IMR-90 (cell line): ENCODE measurements around the gene SLX9. TPM values are rescaled to one million over a fixed set of nuclear protein-coding genes. Genes with fewer than 3 reads are reported as not detected.

Experiments
- ATAC-seq: fragments of 200-7000 bp; cut with Tn5 transposase; 2 replicates; pipeline ENCODE4 v1.9.1; 2020; ENCODE audit warnings: low read depth, mild to moderate bottlenecking, moderate library complexity
- BruUV-seq: library from RNA; stranded (reverse); fragments of 400-500 nt; replicated peaks from 2 replicates; lab custom pipeline; 2021; lab: Mats Ljungman, UMichigan
- CTCF ChIA-PET: fragments of 300-600 bp; formaldehyde crosslinking; extraction: SDS; loops from one replicate; lab custom pipeline; 2021; ENCODE audit warnings: antibody characterized with exemption; lab: Yijun Ruan, JAX
- POLR2A ChIA-PET: fragments of 300-600 bp; sonication (Branson Sonifier 250); formaldehyde crosslinking; loops from one replicate; lab custom pipeline; 2022; ENCODE audit warnings: antibody characterized with exemption; ENCODE audit not compliant: unreplicated experiment; lab: Charles Lee
- DNase-seq: peaks from one replicate; pipeline ENCODE4 v3.0.0; 2013
- H2AFZ ChIP-seq: replicated peaks from 2 replicates; pipeline ENCODE3; 2013; ENCODE audit warnings: low read length, mild to moderate bottlenecking; ENCODE audit not compliant: poor library complexity
- H2AK5ac ChIP-seq: 2 replicates; pipeline ENCODE4 v1.6.1; 2013; ENCODE audit warnings: low read depth, low read length, inconsistent platforms
- H2AK9ac ChIP-seq: replicated peaks from 2 replicates; pipeline ENCODE3; 2013; ENCODE audit warnings: mild to moderate bottlenecking, low read depth, low read length, moderate library complexity; ENCODE audit not compliant: poor library complexity
- H2BK120ac ChIP-seq: 2 replicates; pipeline ENCODE4 v1.6.1; 2013; ENCODE audit warnings: low read depth, low read length, inconsistent platforms
- H2BK15ac ChIP-seq: 3 replicates; pipeline ENCODE4 v1.6.1; 2013; ENCODE audit warnings: low read depth, low read length, inconsistent platforms
- H2BK20ac ChIP-seq: 2 replicates; pipeline ENCODE4 v1.6.1; 2013; ENCODE audit warnings: low read depth, mild to moderate bottlenecking, inconsistent platforms, low read length, moderate library complexity
- H2BK5ac ChIP-seq: 2 replicates; pipeline ENCODE4 v1.6.1; 2013; ENCODE audit warnings: mild to moderate bottlenecking, low read depth, low read length, inconsistent platforms; ENCODE audit not compliant: poor library complexity, severe bottlenecking
- H3K14ac ChIP-seq: replicated peaks from 2 replicates; pipeline ENCODE4 v1.6.1; 2013; ENCODE audit warnings: low read depth, low read length, inconsistent platforms
- H3K18ac ChIP-seq: 2 replicates; pipeline ENCODE4 v1.6.1; 2013; ENCODE audit warnings: low read depth, low read length, control low read depth
- H3K23ac ChIP-seq: 2 replicates; pipeline ENCODE4 v1.6.1; 2013; ENCODE audit warnings: low read depth, low read length, inconsistent platforms
- H3K27ac ChIP-seq: 2 replicates; pipeline ENCODE4 v1.5.1; 2013; ENCODE audit warnings: mild to moderate bottlenecking, control low read depth, low read length; ENCODE audit not compliant: insufficient read depth
- H3K27me3 ChIP-seq: 2 replicates; pipeline ENCODE4 v1.6.1; 2013; ENCODE audit warnings: low read length; ENCODE audit not compliant: control insufficient read depth, insufficient read depth
- H3K36me3 ChIP-seq: 2 replicates; pipeline ENCODE4 v1.6.1; 2013; ENCODE audit warnings: low read length, mixed read lengths; ENCODE audit not compliant: control insufficient read depth, insufficient read depth
- H3K4ac ChIP-seq: 2 replicates; pipeline ENCODE4 v1.6.1; 2013; ENCODE audit warnings: low read depth, low read length, inconsistent platforms
- H3K4me1 ChIP-seq: 2 replicates; pipeline ENCODE4 v1.6.1; 2013; ENCODE audit warnings: low read length, mixed read lengths; ENCODE audit not compliant: control insufficient read depth, insufficient read depth
- H3K4me2 ChIP-seq: 2 replicates; pipeline ENCODE4 v1.6.1; 2013; ENCODE audit warnings: low read depth, mild to moderate bottlenecking, control low read depth, low read length, moderate library complexity
- H3K4me3 ChIP-seq: 2 replicates; pipeline ENCODE4 v1.5.1; 2013; ENCODE audit warnings: low read depth, mild to moderate bottlenecking, control low read depth, low read length, moderate library complexity; ENCODE audit not compliant: insufficient read depth
- H3K56ac ChIP-seq: 2 replicates; pipeline ENCODE4 v1.6.1; 2013; ENCODE audit warnings: low read length, inconsistent platforms; ENCODE audit not compliant: insufficient read depth; ENCODE audit errors: extremely low read depth
- H3K79me1 ChIP-seq, 2 experiments: 2 replicates each; pipeline ENCODE4 v1.6.1; 2013; ENCODE audit warnings: low read length in 2 of 2, inconsistent platforms in 1 of 2, low read depth in 1 of 2
- H3K9ac ChIP-seq: 2 replicates; pipeline ENCODE4 v1.6.1; 2013; ENCODE audit warnings: low read depth, low read length, control low read depth
- H3K9me1 ChIP-seq: 2 replicates; pipeline ENCODE4 v1.6.1; 2013; ENCODE audit warnings: low read length, inconsistent platforms; ENCODE audit not compliant: insufficient read depth
- H3K9me3 ChIP-seq: 2 replicates; pipeline ENCODE4 v1.6.1; 2013; ENCODE audit warnings: low read length; ENCODE audit not compliant: control insufficient read depth, insufficient read depth
- H4K20me1 ChIP-seq: 2 replicates; pipeline ENCODE4 v1.6.1; 2013; ENCODE audit warnings: low read length, inconsistent platforms; ENCODE audit not compliant: insufficient read depth
- H4K5ac ChIP-seq: 2 replicates; pipeline ENCODE4 v1.6.1; 2013; ENCODE audit warnings: mild to moderate bottlenecking, low read depth, low read length, control low read depth
- H4K8ac ChIP-seq, 2 experiments: 2 replicates each; pipeline ENCODE4 v1.6.1; 2013; ENCODE audit warnings: low read depth in 2 of 2, low read length in 2 of 2, control low read depth in 1 of 2, inconsistent platforms in 1 of 2
- H4K91ac ChIP-seq: 2 replicates; pipeline ENCODE4 v1.6.1; 2013; ENCODE audit warnings: low read depth, low read length, inconsistent platforms; ENCODE audit not compliant: insufficient read depth
- CHD1 ChIP-seq: IDR thresholded peaks from 2 replicates; pipeline ENCODE4 v1.6.1; 2012; ENCODE audit warnings: low read depth, low read length, improper control_type of control experiment
- FOS ChIP-seq: fragments of 150-350 bp; IDR thresholded peaks from 2 replicates; pipeline ENCODE4 v1.6.1; 2016; ENCODE audit warnings: low read depth, low read length
- MAFK ChIP-seq: IDR thresholded peaks from 2 replicates; pipeline ENCODE4 v1.6.1; 2012; ENCODE audit warnings: low read depth, low read length, improper control_type of control experiment
- MAZ ChIP-seq: IDR thresholded peaks from 2 replicates; pipeline ENCODE4 v1.6.1; 2012; ENCODE audit warnings: low read depth, mild to moderate bottlenecking, low read length, improper control_type of control experiment, moderate library complexity, borderline replicate concordance
- MXI1 ChIP-seq: IDR thresholded peaks from 2 replicates; pipeline ENCODE4 v1.6.1; 2012; ENCODE audit warnings: low read depth, mild to moderate bottlenecking, low read length, moderate library complexity, borderline replicate concordance
- NFE2L2 ChIP-seq: fragments of 150-350 bp; IDR thresholded peaks from 2 replicates; pipeline ENCODE4 v1.6.1; 2016; ENCODE audit warnings: low read depth, mild to moderate bottlenecking, low read length
- RFX5 ChIP-seq: IDR thresholded peaks from 2 replicates; pipeline ENCODE4 v1.8.0; 2012; ENCODE audit warnings: low read depth, mild to moderate bottlenecking, low read length, moderate library complexity
- SMC3 ChIP-seq: fragments of 150-350 bp; IDR thresholded peaks from 2 replicates; pipeline ENCODE4 v1.6.1; 2016; ENCODE audit warnings: low read depth, mild to moderate bottlenecking, antibody characterized with exemption, low read length, moderate library complexity
- WGBS, 2 experiments: methylation state at CpG; one replicate each; pipeline versions ENCODE4 v1.1.5 to v1.1.7; 2013; ENCODE audit warnings: missing lambda C conversion rate in 2 of 2; ENCODE audit not compliant: insufficient read length in 1 of 2; ENCODE audit errors: extremely low coverage in 2 of 2; 5-methylcytosine and 5-hydroxymethylcytosine counted together
- dilution Hi-C: fragments of 300-500 bp; cut with HindIII; formaldehyde crosslinking; loops from one replicate; pipeline ENCODE4 v1.14.3; 2018; ENCODE audit warnings: low sequenced_read_pairs; ENCODE audit not compliant: unreplicated experiment
- in situ Hi-C: fragments of 300-500 bp; cut with MboI; formaldehyde crosslinking; loops from 3 replicates; pipeline ENCODE4 v1.14.3; 2019; ENCODE audit warnings: low sequenced_read_pairs, inconsistent platforms, mixed read lengths
- intact Hi-C: fragments of 100-400 bp; cut with micrococcal nuclease; formaldehyde crosslinking; loops from 2 replicates; pipeline ENCODE4 v1.10.0; 2022
- polyA plus RNA-seq, 3 experiments: library from polyadenylated mRNA; depleted of rRNA; stranded (reverse); fragments of >200 nt; gene quantifications; 2 replicates each; pipeline ENCODE4 v1.2.3, GENCODE V29; 2012; ENCODE audit warnings: low replicate concordance in 1 of 3
- total RNA-seq: library from RNA; depleted of rRNA; stranded (reverse); fragments of >200 nt; gene quantifications from 2 replicates; pipeline ENCODE4 v1.2.3, GENCODE V29; 2012
- TF ChIP-seq, protein P1 (sequence below): conservative IDR thresholded peaks from 2 replicates; pipeline ENCODE4 v1.5.1; 2012; ENCODE audit warnings: mild to moderate bottlenecking, low read depth, low read length, improper control_type of control experiment
- TF ChIP-seq, protein P2 (sequence below): fragments of 150-350 bp; IDR thresholded peaks from 2 replicates; pipeline ENCODE4 v1.6.1; 2017; ENCODE audit warnings: mild to moderate bottlenecking, antibody characterized with exemption, low read length, low read depth
- TF ChIP-seq, protein P3 (sequence below): fragments of 150-350 bp; IDR thresholded peaks from 2 replicates; pipeline ENCODE4 v1.6.1; 2016; ENCODE audit warnings: low read depth, mild to moderate bottlenecking, low read length, moderate library complexity, borderline replicate concordance

SLX9 gene
- total and polyA plus RNA-seq, 2 of the 4 experiments (the other 2 are of a cell fraction), result 10.4 to 21.7 TPM

DNA sequence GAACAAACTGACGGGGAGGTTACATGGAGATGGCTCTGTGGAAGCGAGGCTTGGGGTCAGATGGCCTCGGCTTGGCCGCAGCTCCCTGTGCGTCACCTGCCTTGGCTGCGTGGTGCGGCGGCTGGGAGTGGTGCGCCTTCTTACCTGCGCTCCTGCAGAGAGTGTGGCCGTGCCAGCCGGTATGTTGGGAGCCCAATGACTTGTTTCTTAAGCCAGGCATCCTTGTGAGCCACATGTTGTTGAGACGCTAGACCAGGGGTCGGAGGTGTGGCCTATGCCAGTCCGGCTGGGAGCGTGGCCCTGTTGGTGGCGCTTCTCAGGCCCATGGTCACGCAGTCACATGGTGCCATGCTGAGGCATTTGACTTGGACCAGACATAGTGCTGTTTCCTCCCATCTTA lies 10.5 kb downstream of the SLX9 start:
- BruUV-seq, result no TSS peak
- H3K9me3 ChIP-seq, result no peaks in the 10 kb centered on the region
- peak overlapping the region; percentile 63 for H3K4ac ChIP-seq
- H3K36me3 ChIP-seq, result peaks cover 27% of the 10 kb centered on the region
- H3K27me3 ChIP-seq, result no peaks in the 10 kb centered on the region
- H3K56ac ChIP-seq, result no peak overlapping the region
- H4K20me1 ChIP-seq, result peaks cover 37% of the 10 kb centered on the region
- no peak overlapping the region for H3K4me3 ChIP-seq
- peak overlapping the region; percentile 5; the same call in 1 of the 2 replicates for H2BK20ac ChIP-seq
- 0 out of 3 replicates have a peak overlapping the region, but pooled peaks have one; percentile 21 for H2BK15ac ChIP-seq
- peak overlapping the region; percentile 51 for H2BK5ac ChIP-seq
- in situ Hi-C loops (no loop called here), dilution Hi-C loops (no loop called here), intact Hi-C loops (no loop called here)
- H2BK120ac ChIP-seq, result peak overlapping the region; percentile 41; the same call in 1 of the 2 replicates
- H3K79me1 ChIP-seq, result peaks cover 7 to 65% of the 10 kb centered on the region in 2 experiments
- H4K5ac ChIP-seq, result peak overlapping the region; percentile 21; the same call in 1 of the 2 replicates
- POLR2A ChIA-PET, result no interaction called here
- WGBS, 2 experiments, result 96% methylated on average over 17 of the region's 18 CpGs; no CpG with 5 or more reads in 1 of the 2 experiments
- no peak overlapping the region for H3K27ac ChIP-seq
- ATAC-seq (no peak), DNase-seq (no peak)
- H2AK5ac ChIP-seq, result peak overlapping the region; percentile 88
- H3K9me1 ChIP-seq, result 0 out of 2 replicates have a peak, but pooled peaks cover 3% of the 10 kb centered on the region
- no peaks in the 10 kb centered on the region; the same call in 1 of the 2 replicates for H3K4me1 ChIP-seq
- no peak overlapping the region; the same call in 1 of the 2 replicates for H3K9ac ChIP-seq
- peak overlapping the region; percentile 86; the same call in 1 of the 2 replicates for H4K91ac ChIP-seq
- TF ChIP-seq, protein P1, sequence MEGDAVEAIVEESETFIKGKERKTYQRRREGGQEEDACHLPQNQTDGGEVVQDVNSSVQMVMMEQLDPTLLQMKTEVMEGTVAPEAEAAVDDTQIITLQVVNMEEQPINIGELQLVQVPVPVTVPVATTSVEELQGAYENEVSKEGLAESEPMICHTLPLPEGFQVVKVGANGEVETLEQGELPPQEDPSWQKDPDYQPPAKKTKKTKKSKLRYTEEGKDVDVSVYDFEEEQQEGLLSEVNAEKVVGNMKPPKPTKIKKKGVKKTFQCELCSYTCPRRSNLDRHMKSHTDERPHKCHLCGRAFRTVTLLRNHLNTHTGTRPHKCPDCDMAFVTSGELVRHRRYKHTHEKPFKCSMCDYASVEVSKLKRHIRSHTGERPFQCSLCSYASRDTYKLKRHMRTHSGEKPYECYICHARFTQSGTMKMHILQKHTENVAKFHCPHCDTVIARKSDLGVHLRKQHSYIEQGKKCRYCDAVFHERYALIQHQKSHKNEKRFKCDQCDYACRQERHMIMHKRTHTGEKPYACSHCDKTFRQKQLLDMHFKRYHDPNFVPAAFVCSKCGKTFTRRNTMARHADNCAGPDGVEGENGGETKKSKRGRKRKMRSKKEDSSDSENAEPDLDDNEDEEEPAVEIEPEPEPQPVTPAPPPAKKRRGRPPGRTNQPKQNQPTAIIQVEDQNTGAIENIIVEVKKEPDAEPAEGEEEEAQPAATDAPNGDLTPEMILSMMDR, result no peak
- TF ChIP-seq MAZ, result no peak
- TF ChIP-seq CHD1, result no peak
- TF ChIP-seq RFX5, result no peak
- TF ChIP-seq MXI1, result no peak
- TF ChIP-seq, protein P2, sequence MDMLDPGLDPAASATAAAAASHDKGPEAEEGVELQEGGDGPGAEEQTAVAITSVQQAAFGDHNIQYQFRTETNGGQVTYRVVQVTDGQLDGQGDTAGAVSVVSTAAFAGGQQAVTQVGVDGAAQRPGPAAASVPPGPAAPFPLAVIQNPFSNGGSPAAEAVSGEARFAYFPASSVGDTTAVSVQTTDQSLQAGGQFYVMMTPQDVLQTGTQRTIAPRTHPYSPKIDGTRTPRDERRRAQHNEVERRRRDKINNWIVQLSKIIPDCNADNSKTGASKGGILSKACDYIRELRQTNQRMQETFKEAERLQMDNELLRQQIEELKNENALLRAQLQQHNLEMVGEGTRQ, result no peak
- TF ChIP-seq, protein P3, sequence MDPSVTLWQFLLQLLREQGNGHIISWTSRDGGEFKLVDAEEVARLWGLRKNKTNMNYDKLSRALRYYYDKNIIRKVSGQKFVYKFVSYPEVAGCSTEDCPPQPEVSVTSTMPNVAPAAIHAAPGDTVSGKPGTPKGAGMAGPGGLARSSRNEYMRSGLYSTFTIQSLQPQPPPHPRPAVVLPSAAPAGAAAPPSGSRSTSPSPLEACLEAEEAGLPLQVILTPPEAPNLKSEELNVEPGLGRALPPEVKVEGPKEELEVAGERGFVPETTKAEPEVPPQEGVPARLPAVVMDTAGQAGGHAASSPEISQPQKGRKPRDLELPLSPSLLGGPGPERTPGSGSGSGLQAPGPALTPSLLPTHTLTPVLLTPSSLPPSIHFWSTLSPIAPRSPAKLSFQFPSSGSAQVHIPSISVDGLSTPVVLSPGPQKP, result no peak
- TF ChIP-seq NFE2L2, result no peak
- no peak for TF ChIP-seq MAFK
- TF ChIP-seq FOS, result no peak
- TF ChIP-seq SMC3, result no peak
- CTCF ChIA-PET, result interaction anchor here (0.6 to 3.2 kb wide), 8 partner anchors 9 to 190 kb away, joined by 3 to 27 read pairs (median 4); no protein-coding TSS in a partner anchor
- H2AFZ ChIP-seq, result no peak overlapping the region
- peak overlapping the region; percentile 71 for H2AK9ac ChIP-seq
- no peak overlapping the region for H3K14ac ChIP-seq
- H3K23ac ChIP-seq, result no peak overlapping the region
- H3K4me2 ChIP-seq, result no peak overlapping the region
- H3K18ac ChIP-seq, result no peak overlapping the region
- peak overlapping the region; percentile 34 to 54; a peak in 2 of 4 replicates for H4K8ac ChIP-seq
